GM18867 (cell line): ENCODE measurements around the gene KDM4C.

ENCODE experiments used
- ATAC-seq: cut with Tn5 transposase; IDR thresholded peaks from one replicate; pipeline ENCODE4 v1.9.1; 2021; ENCODE audit warnings: mild to moderate bottlenecking, moderate library complexity; ENCODE audit not compliant: unreplicated experiment

The KDM4C gene

DNA sequence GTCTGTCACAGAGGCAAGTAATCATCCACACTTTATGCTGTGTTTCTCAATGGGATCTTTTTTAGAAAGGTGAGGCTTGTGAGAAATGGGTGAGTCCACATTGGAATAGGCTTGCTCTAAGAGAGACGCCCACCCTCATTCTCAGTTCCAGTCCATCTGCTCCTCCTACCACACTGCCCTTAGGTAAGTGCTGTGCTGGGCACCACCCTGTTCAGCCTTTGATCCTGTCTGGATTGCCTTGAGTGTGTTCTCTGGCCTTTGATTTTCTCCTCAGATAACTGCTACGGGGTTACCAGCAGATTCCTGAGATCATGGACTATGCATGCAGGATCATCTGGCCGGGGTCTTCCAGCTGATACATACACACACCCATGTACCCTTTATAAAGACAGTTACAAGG lies 328.6 kb downstream of the KDM4C start:
- no peak for ATAC-seq

DNA sequence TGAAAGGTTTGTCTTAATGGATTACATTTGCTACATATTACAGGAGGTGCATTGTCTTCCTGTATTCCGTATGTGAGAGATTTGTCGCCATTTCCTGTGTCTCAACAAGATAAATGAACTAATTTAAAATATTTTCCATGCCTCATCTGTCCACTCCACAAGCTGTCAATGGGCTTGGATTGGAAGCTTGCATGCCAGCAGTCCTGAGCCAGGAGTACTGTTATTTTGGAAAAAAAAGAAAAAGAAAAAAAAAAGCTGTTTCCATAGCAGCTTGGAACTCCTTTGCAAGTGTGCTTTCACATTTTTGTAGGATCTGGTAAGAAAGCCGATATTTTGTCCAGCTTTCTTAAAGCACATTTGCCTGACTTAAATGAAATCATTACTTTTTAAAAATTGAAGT lies 330.8 kb downstream of the KDM4C start:
- ATAC-seq = no peak

- no peak for ATAC-seq
These were observed 331.8 kb downstream of the KDM4C start for GRCh38 chr9:7089406-7090193.

DNA sequence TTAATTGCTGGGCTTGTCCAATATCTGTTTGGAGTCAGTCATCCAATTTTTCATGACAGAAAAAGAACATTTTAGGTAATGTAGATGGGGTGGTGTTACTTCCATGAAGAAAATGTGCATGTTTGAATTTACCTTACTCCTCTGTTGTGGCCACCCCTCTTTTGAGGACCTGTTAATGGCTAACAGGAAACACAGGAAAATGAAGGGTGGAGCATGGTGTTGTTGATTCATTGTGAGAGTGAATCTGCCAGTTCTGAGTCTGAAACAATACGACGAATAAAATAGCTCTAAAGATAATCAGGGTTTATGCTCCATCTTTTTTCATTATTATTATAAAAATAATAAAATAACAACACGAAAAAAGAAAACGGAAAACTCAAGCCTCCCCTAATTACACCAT lies 335.3 kb downstream of the KDM4C start:
- ATAC-seq = no peak

DNA sequence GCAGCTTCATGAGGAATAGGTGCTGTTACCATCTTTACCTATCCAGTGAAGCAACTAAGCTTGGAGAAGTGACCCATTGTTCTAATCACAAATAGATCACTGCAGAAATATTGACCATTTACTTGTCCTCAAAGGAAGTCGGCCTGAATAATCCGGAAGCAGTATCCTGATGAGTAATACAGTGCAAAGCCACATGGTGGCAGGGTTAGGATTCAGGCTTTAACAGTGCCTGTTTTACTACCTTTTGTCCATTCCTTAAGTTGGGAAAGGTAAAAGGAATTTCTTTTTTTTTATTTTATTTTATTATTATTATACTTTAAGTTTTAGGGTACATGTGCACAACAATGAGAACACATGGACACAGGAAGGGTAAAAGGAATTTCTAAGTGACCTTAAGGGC lies 336.3 kb downstream of the KDM4C start:
- no peak for ATAC-seq

DNA sequence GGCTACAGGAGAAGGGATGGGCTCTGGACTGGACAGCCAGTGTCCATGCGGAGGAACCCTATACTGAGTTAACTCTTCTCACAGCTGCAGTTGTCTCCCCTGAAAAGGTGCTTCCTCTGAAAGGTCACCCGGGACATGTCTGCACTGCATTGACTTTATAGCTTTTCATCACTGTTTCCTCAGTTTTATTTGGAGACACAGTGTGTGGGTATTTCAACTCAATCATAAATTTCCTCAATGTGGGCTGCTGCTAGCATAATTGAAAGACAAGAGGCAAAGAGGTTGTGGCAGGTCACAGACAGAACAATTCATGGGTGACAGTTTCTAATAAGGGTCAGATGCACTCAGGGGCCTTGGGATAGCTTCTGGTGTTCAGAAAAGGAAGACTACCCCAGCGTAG lies 336.8 kb downstream of the KDM4C start:
- peak; percentile 22 for ATAC-seq

- peak; percentile 57 for ATAC-seq
These were observed 337.3 kb downstream of the KDM4C start for GRCh38 chr9:7095058-7095457.

DNA sequence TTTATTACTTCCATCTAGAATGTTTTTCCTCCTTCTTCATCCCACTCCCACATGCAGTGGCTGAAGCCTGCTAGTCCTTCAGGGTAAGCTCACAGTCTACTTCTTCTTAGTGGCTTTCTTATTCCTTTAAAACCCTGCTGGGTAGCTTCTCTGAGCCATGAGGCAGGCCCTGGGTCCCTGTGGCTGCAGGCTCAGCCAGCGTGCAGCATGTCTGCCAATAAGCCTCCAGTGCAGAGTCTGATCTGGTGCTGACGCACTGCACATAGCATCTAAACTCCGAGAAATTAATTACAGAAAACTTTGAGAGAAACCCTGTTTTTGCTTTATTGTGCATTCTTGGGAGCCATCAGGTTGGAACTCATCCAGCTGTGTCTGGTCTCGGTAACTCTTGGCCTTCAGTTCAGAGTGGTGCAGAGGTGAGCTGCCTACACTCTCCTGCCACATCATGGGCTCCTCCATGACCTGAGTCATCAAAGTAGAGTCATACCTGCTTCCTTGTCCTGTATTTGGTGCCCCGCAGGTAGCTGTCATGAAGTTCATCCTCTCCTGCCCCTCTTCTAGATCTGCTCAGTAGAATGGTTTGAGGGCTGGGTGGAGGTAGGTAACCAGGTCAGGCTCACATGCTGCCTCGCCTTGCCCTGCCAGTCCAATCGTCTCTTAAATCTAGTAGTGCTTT lies 339.4 kb downstream of the KDM4C start:
- ATAC-seq = no peak

- no peak for ATAC-seq
These were observed 340.3 kb downstream of the KDM4C start for GRCh38 chr9:7097785-7098752.

GRCh38 chr9:7103367-7103766 lies 345.6 kb downstream of the KDM4C start:
- ATAC-seq = no peak

- ATAC-seq = no peak
These were observed 346.0 kb downstream of the KDM4C start for GRCh38 chr9:7103771-7104170.

GRCh38 chr9:7104625-7105024 lies 346.9 kb downstream of the KDM4C start:
- ATAC-seq = no peak

DNA sequence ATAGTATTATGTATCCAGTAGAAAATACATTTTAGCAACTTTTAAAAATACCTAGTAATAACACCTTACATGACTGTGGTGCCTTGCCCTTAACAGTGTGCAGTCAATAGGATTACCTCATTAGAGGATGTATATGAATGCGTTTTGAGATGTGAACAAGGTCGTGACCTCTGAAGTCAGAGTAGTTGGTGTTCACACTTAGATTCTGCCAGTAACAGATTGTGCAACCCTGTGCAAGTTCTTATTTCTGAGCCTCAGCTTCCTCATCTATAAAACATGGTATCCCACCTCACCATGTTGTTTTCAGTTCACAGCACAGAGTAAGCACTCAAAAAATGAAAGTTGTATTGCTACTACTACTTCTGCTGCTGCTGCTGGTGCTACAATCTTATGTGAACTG lies 347.3 kb downstream of the KDM4C start:
- no peak for ATAC-seq

DNA sequence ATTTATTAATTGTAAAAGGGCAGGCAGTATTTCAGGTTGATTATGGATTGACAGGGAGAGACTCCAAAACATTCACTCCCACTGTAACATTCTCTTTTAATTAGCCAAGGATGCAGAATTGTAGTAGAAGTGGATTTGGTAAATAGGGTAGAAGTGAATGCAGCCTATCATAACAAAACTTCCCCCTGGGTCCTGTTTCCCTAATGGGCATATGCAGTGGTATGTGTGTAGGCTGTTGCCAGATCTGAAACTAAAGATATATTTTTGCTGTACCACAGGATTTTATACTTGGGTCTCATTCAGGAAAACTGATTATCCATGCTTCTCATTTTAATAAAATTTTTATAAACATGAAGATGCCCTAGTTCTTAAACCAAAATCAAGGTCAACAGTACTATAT lies 351.2 kb downstream of the KDM4C start:
- ATAC-seq = no peak

- ATAC-seq = no peak
These were observed 353.6 kb downstream of the KDM4C start for GRCh38 chr9:7111413-7111812.

GRCh38 chr9:7115606-7116005 lies 357.8 kb downstream of the KDM4C start:
- no peak for ATAC-seq

DNA sequence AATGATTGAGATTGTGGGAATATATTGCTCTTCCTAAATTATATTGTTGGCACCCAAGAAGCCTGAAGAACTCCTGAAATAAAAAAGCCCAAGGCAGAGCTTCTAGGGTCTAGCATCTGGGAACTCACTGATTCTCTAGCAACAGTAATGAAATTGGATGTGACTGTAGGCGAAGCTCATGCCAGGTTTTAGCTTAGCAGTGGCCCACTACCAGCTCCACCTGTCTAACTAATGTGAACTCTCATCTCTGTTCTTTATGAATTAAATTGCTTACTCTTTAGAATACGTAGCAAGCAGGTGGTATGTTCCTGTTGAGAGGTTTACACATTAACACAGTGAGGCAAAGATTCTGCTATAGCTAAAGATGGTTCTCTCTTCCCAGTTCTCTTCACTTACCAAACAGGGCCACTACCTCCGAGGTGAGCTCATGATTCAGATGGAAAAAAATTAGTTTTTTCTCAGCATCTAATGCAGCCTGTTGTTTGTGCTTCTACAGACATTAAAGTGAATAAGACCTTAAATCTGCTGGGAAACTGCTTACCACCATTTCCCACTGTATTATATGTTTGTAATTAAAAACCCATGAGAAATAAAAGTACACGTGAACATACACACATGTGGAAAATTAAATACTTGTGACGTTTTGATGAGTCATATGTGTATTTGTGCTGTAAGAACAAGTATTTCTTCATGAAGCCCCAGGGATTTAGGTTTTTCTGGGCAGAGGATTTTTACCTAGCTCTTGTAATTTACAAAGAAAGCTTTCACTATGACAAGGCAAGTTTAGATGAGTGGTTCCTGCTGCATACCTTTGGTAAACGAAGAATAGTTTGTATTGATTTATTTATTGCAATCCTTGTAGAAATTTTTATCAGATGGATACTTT lies 360.1 kb downstream of the KDM4C start:
- ATAC-seq = peak; percentile 36

DNA sequence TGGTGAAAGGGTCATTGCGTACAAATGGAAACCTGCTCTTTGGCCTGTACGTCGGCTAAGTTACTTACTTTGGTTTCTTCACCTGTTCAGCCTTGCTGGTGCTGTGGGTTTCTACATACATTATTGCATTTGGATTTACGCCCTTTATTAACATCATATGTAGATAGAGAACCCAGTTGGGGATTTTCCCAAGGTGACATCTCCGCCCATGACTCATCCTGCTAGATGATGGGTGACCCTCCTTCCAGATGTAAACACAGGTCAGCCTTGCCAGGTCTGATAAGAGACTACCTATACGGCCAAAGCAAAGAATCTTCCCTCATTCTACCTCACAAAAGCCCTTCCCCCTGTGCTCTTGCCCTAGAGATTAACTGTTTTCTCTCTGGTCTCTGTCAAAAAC lies 360.9 kb downstream of the KDM4C start:
- no peak for ATAC-seq

DNA sequence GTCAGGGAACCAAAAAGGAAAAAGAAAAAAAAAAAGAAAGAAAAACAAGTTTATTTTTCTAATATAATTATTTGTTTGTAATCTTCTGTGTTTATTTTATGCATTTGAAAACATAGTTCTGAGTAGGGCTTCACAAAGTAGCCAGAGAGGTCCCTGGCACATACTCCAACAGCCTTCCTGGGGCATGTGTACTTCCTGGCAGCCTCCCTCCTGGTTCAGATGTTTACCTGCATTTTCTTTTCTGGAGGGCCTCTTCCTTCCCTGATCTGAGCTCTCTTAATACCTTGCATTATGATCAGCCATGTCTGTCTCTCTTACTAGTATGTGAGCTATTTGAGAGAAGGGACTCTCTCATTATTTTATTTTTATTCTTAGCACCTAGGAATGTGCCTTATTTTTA lies 361.8 kb downstream of the KDM4C start:
- no peak for ATAC-seq

GRCh38 chr9:7121055-7121454 lies 363.3 kb downstream of the KDM4C start:
- peak; percentile 88 for ATAC-seq
